ENCODE results near the gene SPDYE5. TPM values are rescaled to one million over a fixed set of nuclear protein-coding genes. Genes with fewer than 3 reads are reported as not detected.
"Not testable (repeated sequence)": the region's sequence is repeated elsewhere in the genome, so short reads cannot be mapped to it uniquely, and the experiment has no call there.

Gene SPDYE5
- polyA plus RNA-seq, 1 of the 3 experiments (the other 2 are of a cell fraction): not detected

- POLR2A ChIA-PET; H3K27me3 ChIP-seq (ENCODE audit: insufficient read depth); H3K4me1 ChIP-seq (ENCODE audit: control insufficient read depth in 1 of 2, insufficient read depth in 2 of 2, low read depth in 1 of 2, low read length in 1 of 2); H3K9me3 ChIP-seq; H3K9me2 ChIP-seq; H3F3A ChIP-seq (replicated peaks; ENCODE audit: insufficient read depth); CTCF ChIA-PET: not testable (repeated sequence)
- Histone ChIP-seq H4K20me1 (ENCODE audit: insufficient read depth) (peaks cover 14% of the 10 kb centered on the region), H2AFZ (ENCODE audit: low read depth) (peak overlapping the region; percentile 63; the same call in 1 of the 2 replicates), H3K4me2 (peak overlapping the region; percentile 97), H3K27ac (ENCODE audit: low read depth in 2 of 2, low read length in 1 of 2) (peak overlapping the region; percentile 66 to 80; a peak in 3 of 4 replicates), H3K79me2 (ENCODE audit: insufficient read depth) (peaks cover 56% of the 10 kb centered on the region), H3K4me3 (ENCODE audit: low read depth in 2 of 2, low read length in 1 of 2) (peak overlapping the region; percentile 69 to 100), H3K9ac (peak overlapping the region; percentile 94), H3K36me3 (replicated peaks in 1 of 2; ENCODE audit: control insufficient read depth in 1 of 2, insufficient read depth in 2 of 2, low read length in 1 of 2) (peaks cover 20 to 36% of the 10 kb centered on the region in 2 experiments)
- peak; percentile 45 for DNase-seq
- 2% methylated on average over 29 of the region's 37 CpGs for WGBS (ENCODE audit: low lambda C conversion rate)
Measured at GRCh38 chr7:75527224-75527722, 35.2 kb downstream of the SPDYE5 start.

GRCh38 chr7:75531359-75531821 is 39.3 kb downstream of the SPDYE5 start:
- DNase-seq: no peak
- CTCF ChIA-PET: interaction anchor here (0.7 to 0.9 kb wide), 2 partner anchors 67 to 101 kb away, joined by 3 to 4 read pairs; no protein-coding TSS in a partner anchor

DNA sequence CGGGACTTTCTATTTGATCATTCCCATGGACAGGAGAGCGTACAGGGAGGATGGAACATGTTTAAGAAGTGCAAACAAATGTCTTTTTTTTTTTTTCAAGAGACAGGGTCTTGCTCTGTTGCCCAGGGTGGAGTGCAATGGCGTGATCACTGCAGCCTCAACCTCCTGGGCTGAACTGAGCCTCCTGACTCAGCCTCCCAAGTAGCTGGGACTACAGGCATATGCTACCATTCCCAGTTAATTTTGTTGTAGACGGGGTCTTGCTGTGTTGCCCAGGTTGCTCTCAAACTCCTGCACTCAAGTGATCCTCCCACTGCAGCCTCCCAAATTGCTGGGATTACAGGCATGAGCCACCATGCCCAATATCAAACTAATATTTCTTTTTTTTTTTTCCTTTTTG is 40.5 kb downstream of the SPDYE5 start:
- Histone ChIP-seq H3F3A (replicated peaks; ENCODE audit: insufficient read depth) (peaks cover 13% of the 10 kb centered on the region), H3K9ac (no peak overlapping the region), H3K9me2 (no peaks in the 10 kb centered on the region), H4K20me1 (ENCODE audit: insufficient read depth) (no peaks in the 10 kb centered on the region), H2AFZ (ENCODE audit: low read depth) (no peak overlapping the region), H3K4me1 (ENCODE audit: control insufficient read depth in 1 of 2, insufficient read depth in 2 of 2, low read depth in 1 of 2, low read length in 1 of 2) (no peaks in the 10 kb centered on the region), H3K9me3 (no peaks in the 10 kb centered on the region), H3K79me2 (ENCODE audit: insufficient read depth) (peaks cover 3% of the 10 kb centered on the region; the same call in 1 of the 2 replicates), H3K4me2 (no peak overlapping the region), H3K36me3 (replicated peaks in 1 of 2; ENCODE audit: control insufficient read depth in 1 of 2, insufficient read depth in 2 of 2, low read length in 1 of 2) (peaks cover 0 to 2% of the 10 kb centered on the region in 2 experiments), H3K4me3 (ENCODE audit: low read depth in 2 of 2, low read length in 1 of 2) (no peak overlapping the region), H3K27me3 (ENCODE audit: insufficient read depth) (no peaks in the 10 kb centered on the region), H3K27ac (ENCODE audit: low read depth in 2 of 2, low read length in 1 of 2) (no peak overlapping the region)
- WGBS (ENCODE audit: low lambda C conversion rate): 100% methylated on average over 4 of the region's 4 CpGs
- DNase-seq: no peak
- CTCF ChIA-PET: no interaction called here
- POLR2A ChIA-PET: no interaction called here
- no peak for TF ChIP-seq FOXM1 (IDR thresholded peaks at IDR 0.05; ENCODE audit: low read depth)
- TF ChIP-seq RAD21 (IDR thresholded peaks at IDR 0.05; ENCODE audit: low read length): no peak
- TF ChIP-seq GATA2 (CRISPR knock-in tag; IDR thresholded peaks at IDR 0.05): no peak
- TF ChIP-seq RXRA (IDR thresholded peaks at IDR 0.05; ENCODE audit: borderline replicate concordance, low read depth): no peak
- no peak for TF ChIP-seq JUND (IDR thresholded peaks at IDR 0.05)
- no peak for TF ChIP-seq EP300 (IDR thresholded peaks at IDR 0.05; ENCODE audit: borderline replicate concordance in 1 of 2, low read depth in 1 of 2, low read length in 1 of 2)
- TF ChIP-seq NFIC (IDR thresholded peaks at IDR 0.05; ENCODE audit: borderline replicate concordance): no peak

More at GRCh38 chr7:75531359-75531821, 39.3 kb downstream of the SPDYE5 start:
- POLR2A ChIA-PET: no interaction called here
- TF ChIP-seq FOSL2 (IDR thresholded peaks at IDR 0.05; ENCODE audit: borderline replicate concordance, low read depth) (peak; percentile 26; the same call in 1 of the 2 replicates), TEAD4 (IDR thresholded peaks at IDR 0.05; ENCODE audit: borderline replicate concordance, insufficient read depth) (no peak)
- Histone ChIP-seq H3K27ac (ENCODE audit: low read depth in 2 of 2, low read length in 1 of 2) (no peak overlapping the region), H3K4me3 (ENCODE audit: low read depth in 2 of 2, low read length in 1 of 2) (no peak overlapping the region), H3K4me2 (no peak overlapping the region), H3F3A (replicated peaks; ENCODE audit: insufficient read depth) (peaks cover 13% of the 10 kb centered on the region), H3K27me3 (ENCODE audit: insufficient read depth) (no peaks in the 10 kb centered on the region), H3K79me2 (ENCODE audit: insufficient read depth) (peaks cover 15% of the 10 kb centered on the region), H3K4me1 (ENCODE audit: control insufficient read depth in 1 of 2, insufficient read depth in 2 of 2, low read depth in 1 of 2, low read length in 1 of 2) (peaks cover 2 to 3% of the 10 kb centered on the region in 2 experiments; a peak in 2 of 4 replicates), H3K36me3 (replicated peaks in 1 of 2; ENCODE audit: control insufficient read depth in 1 of 2, insufficient read depth in 2 of 2, low read length in 1 of 2) (no peaks in the 10 kb centered on the region), H3K9ac (no peak overlapping the region), H3K9me2 (no peaks in the 10 kb centered on the region), H3K9me3 (no peaks in the 10 kb centered on the region), H2AFZ (ENCODE audit: low read depth) (no peak overlapping the region), H4K20me1 (ENCODE audit: insufficient read depth) (peaks cover 7% of the 10 kb centered on the region)
- 83% methylated on average over 6 of the region's 6 CpGs for WGBS (ENCODE audit: low lambda C conversion rate)
